Neutrophil (primary cell): ENCODE data around the gene TRABD2B.

Source experiments
- H3K27ac ChIP-seq: fragments of 200-600 bp; sonication (generic); 2 replicates; pipeline ENCODE4 v1.5.1; 2016; ENCODE audit warnings: mild to moderate bottlenecking, moderate library complexity
- H3K27me3 ChIP-seq: fragments of 200-600 bp; sonication (generic); 2 replicates; pipeline ENCODE4 v1.6.0; 2016; ENCODE audit warnings: mild to moderate bottlenecking
- H3K36me3 ChIP-seq: fragments of 200-600 bp; sonication (generic); 2 replicates; pipeline ENCODE4 v1.5.1; 2017
- H3K4me1 ChIP-seq, 2 experiments: fragments of 200-600 bp in 1 of 2; sonication (generic) in 1 of 2; 1 replicate in 1 of 2; 2 replicates in 1 of 2; pipeline versions ENCODE4 v1.5.1 to v1.6.1; 2013 to 2016; ENCODE audit warnings: low read depth in 1 of 2, low read length in 1 of 2, mild to moderate bottlenecking in 1 of 2, moderate library complexity in 1 of 2; ENCODE audit not compliant: control insufficient read depth in 1 of 2, insufficient read depth in 1 of 2
- H3K4me3 ChIP-seq, 2 experiments: fragments of 200-600 bp in 1 of 2; sonication (generic) in 1 of 2; 1 replicate in 1 of 2; 2 replicates in 1 of 2; pipeline ENCODE4 v1.5.1; 2013 to 2016; ENCODE audit warnings: low read depth in 1 of 2, low read length in 1 of 2, mild to moderate bottlenecking in 1 of 2, moderate library complexity in 1 of 2
- H3K9me3 ChIP-seq: fragments of 200-600 bp; sonication (generic); 2 replicates; pipeline ENCODE4 v1.5.1; 2016
- CTCF ChIP-seq: fragments of 200-600 bp; sonication (generic); IDR thresholded peaks from 2 replicates; pipeline ENCODE4 v1.5.1; 2016; ENCODE audit warnings: antibody characterized with exemption

TRABD2B gene

GRCh38 chr1:47983691-47984090 is 13.5 kb downstream of the TRABD2B start:
- Histone ChIP-seq H3K4me3 (no peak overlapping the region), H3K27ac (no peak overlapping the region), H3K9me3 (no peaks in the 10 kb centered on the region), H3K27me3 (peaks cover 78% of the 10 kb centered on the region), H3K36me3 (no peaks in the 10 kb centered on the region), H3K4me1 (no peaks in the 10 kb centered on the region)
- TF ChIP-seq CTCF: no peak

GRCh38 chr1:47981667-47982350 is 15.4 kb downstream of the TRABD2B start:
- H3K36me3 ChIP-seq: no peaks in the 10 kb centered on the region
- no peak overlapping the region for H3K27ac ChIP-seq
- TF ChIP-seq CTCF: no peak
- no peaks in the 10 kb centered on the region for H3K9me3 ChIP-seq
- peaks cover 59% of the 10 kb centered on the region for H3K27me3 ChIP-seq
- H3K4me1 ChIP-seq: no peaks in the 10 kb centered on the region
- H3K4me3 ChIP-seq: no peak overlapping the region

GRCh38 chr1:47980501-47980900 is 16.7 kb downstream of the TRABD2B start:
- Histone ChIP-seq H3K9me3 (no peaks in the 10 kb centered on the region), H3K27ac (no peak overlapping the region), H3K4me1 (no peaks in the 10 kb centered on the region), H3K4me3 (no peak overlapping the region), H3K27me3 (peaks cover 53% of the 10 kb centered on the region), H3K36me3 (no peaks in the 10 kb centered on the region)
- TF ChIP-seq CTCF: no peak

GRCh38 chr1:47979724-47980123 is 17.5 kb downstream of the TRABD2B start:
- no peaks in the 10 kb centered on the region for H3K36me3 ChIP-seq
- H3K4me1 ChIP-seq: no peaks in the 10 kb centered on the region
- H3K27me3 ChIP-seq: peaks cover 47% of the 10 kb centered on the region
- TF ChIP-seq CTCF: no peak
- no peaks in the 10 kb centered on the region for H3K9me3 ChIP-seq
- H3K4me3 ChIP-seq: no peak overlapping the region
- no peak overlapping the region for H3K27ac ChIP-seq

GRCh38 chr1:47978486-47978885 is 18.7 kb downstream of the TRABD2B start:
- TF ChIP-seq CTCF: no peak
- peaks cover 35% of the 10 kb centered on the region for H3K27me3 ChIP-seq
- H3K27ac ChIP-seq: no peak overlapping the region
- H3K36me3 ChIP-seq: no peaks in the 10 kb centered on the region
- H3K4me1 ChIP-seq: no peaks in the 10 kb centered on the region
- no peak overlapping the region for H3K4me3 ChIP-seq
- H3K9me3 ChIP-seq: no peaks in the 10 kb centered on the region
